ENCODE data around the gene SMTN.
"Not testable (repeated sequence)": the region's sequence is repeated elsewhere in the genome, so short reads cannot be mapped to it uniquely, and the experiment has no call there.

SMTN gene

GRCh38 chr22:31080848-31081649 lies at the start of gene SMTN:
TSS of gene SMTN (plus strand) at chr22:31081318. CDS start at chr22:31083259, 1,941 bp downstream.
- peak in 12 of 14 donors; percentile 27 to 78 (median 67) for DNase-seq

DNA sequence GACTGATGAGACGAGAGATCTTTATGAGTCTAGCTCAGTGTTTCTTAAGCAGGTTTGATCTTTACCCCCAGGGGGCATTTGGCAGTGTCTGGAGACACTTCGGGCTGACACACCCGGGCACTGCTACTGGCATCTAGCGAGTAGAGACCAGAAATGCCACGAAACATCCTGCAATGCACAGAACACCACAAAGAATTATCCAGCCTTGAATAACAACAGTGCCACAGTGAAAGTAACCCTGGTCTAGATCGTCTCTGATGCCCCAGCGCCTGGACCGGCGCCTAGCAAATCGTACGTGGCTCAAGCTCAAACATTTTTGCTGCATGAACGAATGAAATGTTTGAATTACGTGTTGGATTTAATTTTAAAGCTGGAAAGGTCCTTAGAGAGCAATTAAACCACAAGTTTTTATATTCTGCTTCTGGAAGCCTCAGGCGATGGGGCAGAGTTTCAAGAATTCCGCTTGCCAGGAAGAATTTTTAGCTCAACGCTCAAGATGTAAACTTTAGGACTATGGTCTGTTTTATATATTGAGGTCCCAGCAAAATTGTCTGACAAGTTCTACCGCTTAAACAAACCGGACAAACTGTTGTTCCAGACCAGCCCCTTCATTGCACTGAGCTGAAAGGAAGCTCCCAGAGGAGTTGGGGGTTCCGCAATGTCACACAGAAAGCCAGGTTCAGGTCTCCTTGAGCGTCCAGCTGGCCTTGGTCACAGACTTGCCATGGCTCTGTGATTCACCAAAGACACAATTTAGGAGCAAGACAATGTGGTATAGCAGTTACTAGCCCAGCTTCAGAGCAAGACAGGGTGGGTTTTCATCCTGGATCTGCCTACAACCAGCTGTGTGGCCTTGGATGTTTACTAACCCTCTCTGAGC lies 44.2 kb upstream of the SMTN start:
- DNase-seq: no peak

GRCh38 chr22:31038686-31039085 lies 42.4 kb upstream of the SMTN start:
- no peak for DNase-seq

DNA sequence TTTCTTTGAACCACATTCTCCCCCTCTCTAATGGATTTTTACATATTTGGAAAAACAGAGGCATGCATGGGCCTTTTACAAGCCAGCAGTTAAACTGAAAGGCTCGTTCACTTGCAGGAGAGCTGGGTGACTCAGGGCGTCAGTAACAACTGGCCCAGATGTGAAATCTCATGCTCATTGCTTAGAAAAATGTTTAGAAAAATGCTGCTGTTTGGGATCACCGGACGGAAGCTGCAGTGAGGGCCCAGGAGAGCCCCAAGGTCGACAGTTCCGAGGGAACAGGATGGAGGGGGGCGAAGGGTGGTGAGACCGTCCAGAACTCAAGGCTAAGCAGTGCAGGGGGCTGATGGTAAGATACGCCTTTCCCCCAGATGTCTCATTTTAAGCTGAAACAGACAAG lies 41.7 kb upstream of the SMTN start:
- no peak for DNase-seq

DNA sequence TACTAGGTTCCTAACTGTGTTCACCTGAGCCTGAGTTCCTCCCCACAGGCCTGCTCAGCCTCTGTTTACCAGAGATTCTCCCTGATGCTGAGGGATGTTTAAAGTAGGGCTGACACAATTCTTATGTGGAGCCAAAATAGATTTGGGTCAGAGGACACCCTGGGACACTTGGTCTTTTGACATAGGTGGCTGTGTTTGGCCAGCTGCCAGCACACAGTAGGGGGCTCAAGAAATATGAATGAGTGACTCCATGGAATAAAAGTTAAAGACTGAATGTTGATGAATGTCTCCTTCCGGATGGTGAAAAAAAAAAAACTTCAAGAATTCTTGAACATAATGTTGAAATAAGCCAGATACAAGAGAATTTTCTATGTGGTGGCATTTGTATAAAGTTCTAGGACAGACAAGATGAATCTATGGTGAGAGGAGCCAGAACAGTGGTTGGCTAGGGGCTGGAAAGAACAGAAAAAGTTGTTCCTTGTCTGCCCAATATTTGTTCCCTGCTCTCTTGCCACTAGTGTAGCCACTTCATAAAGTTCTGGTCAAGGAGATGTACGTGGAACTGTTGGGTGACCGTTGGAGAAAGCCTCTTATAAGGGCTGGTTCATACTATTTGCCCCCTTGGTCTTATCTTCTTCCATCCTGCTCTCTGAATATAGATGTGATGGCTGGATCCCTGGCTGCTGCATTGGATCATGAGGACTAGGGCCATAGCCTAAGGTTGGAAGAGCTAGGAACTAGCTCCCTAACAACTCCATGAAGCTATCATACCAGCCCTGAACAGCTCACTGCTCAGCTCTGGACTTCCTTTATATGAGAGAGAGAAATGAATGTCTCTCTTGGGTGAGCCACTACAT lies 40.3 kb upstream of the SMTN start:
- DNase-seq: no peak

DNA sequence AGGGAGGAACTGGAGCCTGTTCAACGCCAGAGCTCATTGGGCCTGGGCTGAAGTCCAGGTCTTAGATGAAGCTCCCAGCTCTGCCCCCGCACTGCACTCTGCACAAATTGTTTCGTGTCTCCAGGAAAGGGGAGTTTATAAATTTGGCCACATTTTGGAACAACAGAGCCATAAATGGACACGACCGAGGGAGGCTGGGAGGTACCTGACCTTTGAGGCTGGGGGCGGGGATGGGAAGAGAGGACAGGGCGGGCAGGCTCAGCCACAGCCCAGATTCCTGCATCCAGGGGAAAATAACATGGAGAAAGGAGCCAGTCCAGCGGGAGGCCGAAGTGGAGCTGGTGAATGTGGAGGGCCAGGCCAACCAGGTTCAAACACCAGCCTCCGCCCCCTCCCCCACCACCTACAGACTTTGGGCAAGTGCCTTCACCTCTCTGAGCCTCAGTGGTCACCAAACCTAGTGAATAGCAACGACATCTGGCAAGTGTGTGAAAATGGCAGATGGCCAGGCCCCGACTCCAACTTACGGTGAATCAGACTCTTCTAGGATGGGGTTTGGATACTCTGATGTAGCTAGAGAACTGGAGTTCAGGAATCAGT lies 36.8 kb upstream of the SMTN start:
- no peak for DNase-seq

DNA sequence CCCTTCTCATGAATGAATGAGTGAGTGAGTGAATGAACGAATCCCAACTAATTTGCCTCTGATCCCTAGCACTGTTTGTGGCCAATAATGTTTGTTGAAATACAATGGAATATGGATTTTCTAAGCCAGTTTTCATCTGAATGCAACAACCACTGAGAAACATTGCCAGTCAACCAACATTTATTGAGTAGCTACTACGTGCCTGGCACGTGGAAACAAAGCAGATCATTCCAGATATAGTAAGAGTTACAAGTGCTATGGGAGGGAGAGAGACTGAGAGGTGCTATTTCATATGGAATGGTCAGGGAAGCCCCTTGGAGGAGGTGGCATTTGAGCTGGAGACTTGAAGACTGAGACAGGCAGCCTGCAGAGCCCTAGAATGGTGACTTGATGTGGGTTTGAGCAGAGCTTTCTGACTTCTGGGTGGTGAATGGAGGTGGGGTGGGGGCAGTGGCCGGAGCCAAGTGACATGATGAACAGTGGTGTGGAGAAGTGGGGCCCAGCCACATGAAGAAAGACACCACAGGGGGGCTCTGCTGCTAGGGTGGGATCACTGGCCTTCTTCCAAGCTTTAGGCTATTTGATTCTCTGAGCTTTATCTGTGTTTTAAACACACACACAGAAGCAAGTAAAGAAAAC lies 35.1 kb upstream of the SMTN start:
- no peak for DNase-seq

- DNase-seq: no peak
Measured at GRCh38 chr22:31046539-31047226, 34.4 kb upstream of the SMTN start.

DNA sequence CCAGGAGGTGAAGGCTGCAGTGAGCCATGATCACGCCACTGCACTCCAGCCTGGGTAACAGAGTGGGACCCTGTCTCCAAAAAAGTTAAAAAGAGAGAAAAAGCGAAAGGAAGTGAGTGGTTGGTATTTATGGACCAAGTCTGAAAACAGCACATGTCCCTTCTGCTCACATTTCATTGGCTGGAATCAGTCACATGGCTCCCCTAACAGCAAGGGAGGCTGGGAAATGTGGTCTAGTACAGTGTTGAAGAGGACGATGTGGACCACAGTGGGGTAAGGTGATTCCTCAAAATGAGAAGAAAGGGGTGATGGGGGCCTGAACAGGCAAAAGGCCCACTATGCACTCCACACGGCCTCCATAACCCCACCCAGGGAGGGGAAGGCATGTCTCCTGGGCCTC lies 32.5 kb upstream of the SMTN start:
- no peak for DNase-seq

DNA sequence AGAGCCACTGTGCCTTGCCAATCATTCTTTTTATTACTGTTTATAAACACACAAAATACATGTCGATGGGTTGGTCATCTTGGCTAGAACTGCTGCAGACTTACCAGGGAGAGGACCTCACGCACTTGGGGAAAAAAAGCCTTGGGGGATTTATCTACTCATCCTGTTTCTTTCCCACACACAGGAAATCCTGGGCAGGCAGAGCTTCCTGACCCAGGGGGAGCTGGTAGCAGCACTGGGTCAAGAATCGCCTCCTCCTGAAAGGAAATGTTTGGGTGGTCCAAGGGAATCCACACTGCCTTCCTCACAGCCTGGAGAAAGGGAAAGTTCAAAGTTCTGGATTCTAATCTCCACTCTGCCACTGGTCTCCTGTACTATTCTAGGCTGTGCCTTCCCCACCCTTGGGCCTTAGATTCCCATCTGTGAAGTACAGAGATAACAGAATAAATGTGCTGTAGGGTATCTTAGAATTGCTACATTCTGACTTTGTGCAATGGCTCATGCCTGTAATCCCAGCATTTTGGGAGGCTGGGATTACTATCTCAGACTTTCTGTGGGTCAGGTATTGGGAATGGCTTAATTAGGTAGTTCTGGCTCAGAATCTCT lies 31.2 kb upstream of the SMTN start:
- no peak for DNase-seq

DNA sequence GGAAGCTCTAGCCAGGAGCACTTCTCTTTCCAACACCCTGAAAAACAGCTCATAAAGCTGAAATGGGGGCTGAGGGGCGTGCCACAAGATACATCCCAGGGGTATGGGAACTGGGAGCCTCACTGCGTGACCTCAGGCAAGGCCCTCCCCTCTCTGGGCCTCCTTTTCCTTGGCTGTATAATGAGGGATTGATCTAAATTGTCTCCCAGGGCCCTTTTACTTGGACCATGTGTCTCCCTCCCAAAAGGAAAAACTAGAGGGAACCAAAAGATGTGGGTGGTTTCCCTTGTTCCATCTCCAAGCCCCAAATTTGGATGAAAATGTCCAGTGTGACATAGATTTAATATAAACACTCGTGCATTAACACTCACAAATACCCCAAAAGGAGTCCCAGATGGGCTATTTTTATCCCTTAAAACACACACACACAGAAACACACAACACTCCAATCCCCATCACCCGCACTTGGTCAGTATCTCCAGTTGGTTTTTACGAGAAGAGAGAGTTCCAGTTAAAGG lies 25.9 kb upstream of the SMTN start:
- no peak for DNase-seq

DNA sequence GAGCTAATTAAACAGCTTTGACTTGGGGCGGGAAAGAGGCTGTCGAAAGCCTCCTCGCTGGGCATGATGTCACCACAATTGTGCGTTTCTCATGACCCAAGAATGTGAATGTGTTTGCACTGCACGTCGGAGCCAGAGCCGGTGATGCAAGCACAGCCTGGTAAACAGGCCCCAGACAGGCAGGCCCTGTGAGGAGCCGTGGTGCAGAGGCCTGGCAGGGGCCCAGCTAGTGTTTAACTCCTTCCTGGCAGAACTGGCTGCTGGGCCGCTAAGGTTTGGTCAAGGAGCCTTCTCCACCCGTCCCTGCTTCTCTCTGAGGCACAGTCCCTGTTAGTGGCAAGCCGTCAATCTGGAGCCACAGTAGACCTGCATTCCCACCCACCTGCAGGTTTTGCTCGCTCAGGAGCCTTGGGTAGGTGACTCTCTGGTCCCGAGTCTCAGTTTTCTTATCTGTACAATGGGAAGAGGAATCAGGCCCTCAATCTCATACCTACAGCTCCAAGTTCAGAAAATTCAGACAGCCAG lies 25.4 kb upstream of the SMTN start:
- DNase-seq: peak in 9 of 14 donors; percentile 10 to 64 (median 16)

DNA sequence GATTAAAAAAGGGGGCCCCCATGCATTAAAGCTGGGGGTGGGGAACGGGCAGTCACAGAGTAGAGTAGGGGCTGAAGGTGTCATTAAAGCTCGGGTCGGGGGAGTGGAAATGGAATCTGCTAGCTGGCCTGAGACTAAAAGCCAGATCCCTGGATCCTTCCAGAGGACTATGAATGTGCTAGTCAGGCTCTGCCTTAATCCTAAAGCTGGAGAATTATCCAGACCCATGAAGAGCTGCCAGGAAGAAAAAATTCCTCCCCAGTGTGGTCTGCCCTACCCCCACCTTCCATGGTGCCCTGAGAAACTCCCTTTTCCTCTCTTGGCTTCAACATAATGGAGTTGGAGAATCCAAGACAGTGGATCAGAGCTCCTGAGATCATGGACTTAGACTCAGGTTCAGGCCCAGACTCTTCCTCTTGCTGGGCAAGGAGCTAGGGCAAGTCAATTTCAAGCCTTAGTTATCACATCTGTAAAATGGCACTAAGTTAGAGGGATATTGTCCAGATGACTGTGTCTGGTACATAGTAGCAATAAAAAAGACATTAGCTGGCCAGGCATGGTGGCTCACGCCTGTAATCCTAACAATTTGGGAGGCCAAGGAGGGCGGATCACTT lies 24.0 kb upstream of the SMTN start:
- no peak for DNase-seq

GRCh38 chr22:31059663-31060062 lies 21.5 kb upstream of the SMTN start:
- not testable (repeated sequence) for DNase-seq

GRCh38 chr22:31062566-31063230 lies 18.4 kb upstream of the SMTN start:
- no peak for DNase-seq

GRCh38 chr22:31064369-31064768 lies 16.7 kb upstream of the SMTN start:
- DNase-seq: no peak

- DNase-seq: no peak
Measured at GRCh38 chr22:31068970-31069369, 12.1 kb upstream of the SMTN start.

DNA sequence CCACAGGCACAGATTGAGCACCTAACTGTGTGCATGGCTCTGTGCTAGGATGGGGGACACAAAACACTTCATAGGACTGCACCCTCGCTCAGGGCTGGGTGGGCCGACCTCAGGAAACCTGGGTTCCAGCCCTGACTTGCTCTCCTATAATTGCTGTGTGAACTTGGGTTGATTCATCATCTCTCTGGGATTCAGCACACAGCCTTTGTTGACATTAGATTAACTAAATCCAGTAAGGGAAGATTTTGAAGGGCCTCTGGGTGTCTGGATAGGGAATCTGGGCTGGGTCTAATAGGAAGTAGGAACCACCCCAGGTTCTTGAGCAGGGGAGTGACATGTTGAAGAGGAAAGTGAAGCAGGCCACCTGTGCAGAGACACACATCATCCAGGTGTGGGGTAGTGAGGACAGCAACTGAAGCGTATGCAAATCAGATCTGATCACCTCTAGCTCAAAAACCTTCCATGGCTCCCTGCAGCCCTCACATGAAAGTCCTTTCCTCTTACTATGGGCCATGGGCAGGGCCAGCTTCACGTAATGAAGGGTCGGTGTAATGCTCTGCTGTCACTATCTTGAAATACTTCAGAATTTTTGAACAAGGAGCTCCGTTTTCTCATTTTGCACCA lies 11.3 kb upstream of the SMTN start:
- not testable (repeated sequence) for DNase-seq

DNA sequence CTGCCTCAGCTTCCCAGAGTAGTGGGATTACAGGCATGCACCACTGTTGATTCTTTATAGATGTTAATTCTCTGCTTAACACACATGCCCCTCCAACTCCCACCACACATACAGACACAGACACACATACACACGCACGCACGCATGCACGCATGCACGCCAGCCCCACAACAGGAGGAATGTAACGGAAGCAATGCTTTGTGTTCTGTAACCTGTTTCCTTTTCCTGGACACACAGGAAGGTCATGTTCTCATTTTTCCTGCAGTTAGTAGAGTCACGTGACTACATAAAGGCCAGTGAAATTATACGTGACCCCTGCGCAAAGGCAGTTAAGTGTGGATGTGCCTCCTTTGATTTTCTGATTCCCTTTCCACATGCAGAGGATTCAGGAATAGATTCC lies 8.0 kb upstream of the SMTN start:
- not testable (repeated sequence) for DNase-seq

All from C1 segment of cervical spinal cord (tissue), 14 donors.